Measurements from ENCODE around the gene SAXO1.
"Not testable (repeated sequence)": the region's sequence is repeated elsewhere in the genome, so short reads cannot be mapped to it uniquely, and the experiment has no call there.

Gene SAXO1

GRCh38 chr9:18997151-18997550 lies 35.9 kb downstream of the SAXO1 start:
- Mint-ChIP-seq H3K27ac (no peak overlapping the region), H3K36me3 (ENCODE audit: low read depth) (peaks cover 15% of the 10 kb centered on the region), H3K9me3 (peaks cover 29% of the 10 kb centered on the region), H3K4me3 (no peak overlapping the region), H3K27me3 (ENCODE audit: low read depth) (peaks cover 19% of the 10 kb centered on the region), H3K4me1 (peaks cover 13% of the 10 kb centered on the region)
- TF ChIP-seq, protein P1, sequence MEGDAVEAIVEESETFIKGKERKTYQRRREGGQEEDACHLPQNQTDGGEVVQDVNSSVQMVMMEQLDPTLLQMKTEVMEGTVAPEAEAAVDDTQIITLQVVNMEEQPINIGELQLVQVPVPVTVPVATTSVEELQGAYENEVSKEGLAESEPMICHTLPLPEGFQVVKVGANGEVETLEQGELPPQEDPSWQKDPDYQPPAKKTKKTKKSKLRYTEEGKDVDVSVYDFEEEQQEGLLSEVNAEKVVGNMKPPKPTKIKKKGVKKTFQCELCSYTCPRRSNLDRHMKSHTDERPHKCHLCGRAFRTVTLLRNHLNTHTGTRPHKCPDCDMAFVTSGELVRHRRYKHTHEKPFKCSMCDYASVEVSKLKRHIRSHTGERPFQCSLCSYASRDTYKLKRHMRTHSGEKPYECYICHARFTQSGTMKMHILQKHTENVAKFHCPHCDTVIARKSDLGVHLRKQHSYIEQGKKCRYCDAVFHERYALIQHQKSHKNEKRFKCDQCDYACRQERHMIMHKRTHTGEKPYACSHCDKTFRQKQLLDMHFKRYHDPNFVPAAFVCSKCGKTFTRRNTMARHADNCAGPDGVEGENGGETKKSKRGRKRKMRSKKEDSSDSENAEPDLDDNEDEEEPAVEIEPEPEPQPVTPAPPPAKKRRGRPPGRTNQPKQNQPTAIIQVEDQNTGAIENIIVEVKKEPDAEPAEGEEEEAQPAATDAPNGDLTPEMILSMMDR (IDR thresholded peaks at IDR 0.05; ENCODE audit: unreplicated experiment in 3 of 3) = no peak

DNA sequence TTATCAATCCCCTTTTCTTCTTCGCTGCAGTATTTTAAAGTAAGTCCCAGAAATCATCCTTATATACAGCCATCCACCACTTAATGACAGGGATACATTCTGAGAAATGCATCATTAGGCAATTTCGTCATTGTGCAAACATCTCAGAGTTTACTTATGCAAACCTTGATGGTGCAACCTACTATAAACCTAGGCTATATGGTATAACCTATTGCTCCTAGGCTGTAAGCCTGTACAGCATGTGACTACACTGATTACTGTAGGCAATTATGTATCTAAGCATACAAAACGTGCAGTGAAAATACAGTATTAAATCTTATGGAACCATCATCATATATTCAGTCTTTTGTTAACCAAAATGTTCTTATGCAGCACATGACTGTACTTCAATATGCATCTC lies 36.8 kb downstream of the SAXO1 start:
- H3K4me1 Mint-ChIP-seq = peaks cover 13% of the 10 kb centered on the region
- peaks cover 22% of the 10 kb centered on the region for H3K9me3 Mint-ChIP-seq
- H3K27ac Mint-ChIP-seq = no peak overlapping the region
- H3K36me3 Mint-ChIP-seq (ENCODE audit: low read depth) = peaks cover 10% of the 10 kb centered on the region
- H3K27me3 Mint-ChIP-seq (ENCODE audit: low read depth) = peaks cover 14% of the 10 kb centered on the region
- H3K4me3 Mint-ChIP-seq = no peak overlapping the region
- TF ChIP-seq, protein P1 (IDR thresholded peaks at IDR 0.05; ENCODE audit: unreplicated experiment in 3 of 3) = no peak

DNA sequence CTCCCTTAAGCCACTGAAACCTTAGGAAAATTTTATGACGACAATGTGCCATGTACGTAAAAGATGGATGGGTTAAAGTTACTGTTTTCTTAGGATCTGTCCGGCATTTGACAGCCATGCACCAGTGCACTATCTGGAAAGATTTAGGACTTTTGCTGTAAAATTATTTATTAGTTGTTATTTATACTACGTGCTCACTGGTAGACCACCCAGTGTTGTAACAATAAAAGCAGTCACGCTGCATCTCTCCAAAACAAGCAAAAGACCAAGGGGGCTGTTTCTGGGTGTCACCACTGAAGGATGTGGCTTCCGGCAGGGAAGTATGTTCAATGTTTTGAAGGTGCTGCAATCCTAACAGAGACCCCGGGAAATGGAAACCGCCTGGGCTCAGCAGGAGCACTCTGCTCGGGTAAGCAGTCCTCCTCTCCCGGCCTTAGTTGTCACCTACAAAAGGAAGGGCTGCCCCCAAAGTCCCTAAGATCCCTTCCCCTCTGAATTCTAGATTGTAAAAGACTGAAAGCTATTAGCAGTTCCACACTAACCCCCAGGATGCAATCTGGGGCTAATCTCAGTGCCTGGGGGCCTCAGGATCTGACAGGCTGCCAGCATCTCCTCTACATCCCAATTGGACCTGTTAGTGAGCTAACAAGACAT lies 38.6 kb downstream of the SAXO1 start:
- TF ChIP-seq, protein P1 (IDR thresholded peaks at IDR 0.05; ENCODE audit: unreplicated experiment in 3 of 3) = no peak
- Mint-ChIP-seq H3K27ac (peak overlapping the region; percentile 20 to 82 (median 68)), H3K36me3 (ENCODE audit: low read depth) (peaks cover 10% of the 10 kb centered on the region), H3K4me1 (peaks cover 13% of the 10 kb centered on the region), H3K4me3 (no peak overlapping the region), H3K9me3 (peaks cover 17% of the 10 kb centered on the region), H3K27me3 (ENCODE audit: low read depth) (peaks cover 14% of the 10 kb centered on the region)

DNA sequence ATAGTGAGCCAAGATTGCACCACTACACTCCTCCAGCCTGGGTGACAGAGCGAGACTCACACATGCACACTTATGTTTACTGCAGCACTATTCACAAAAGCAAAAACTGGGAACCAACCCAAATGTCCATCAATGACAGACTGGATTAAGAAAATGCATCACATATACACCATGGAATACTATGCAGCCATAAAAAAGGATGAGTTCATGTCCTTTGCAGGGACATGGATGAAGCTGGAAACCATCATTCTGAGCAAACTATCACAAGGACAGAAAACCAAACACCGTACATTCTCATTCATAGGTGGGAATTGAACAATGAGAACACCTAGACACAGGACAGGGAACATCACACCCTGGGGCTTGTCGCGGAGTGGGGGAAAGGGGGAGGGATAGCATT lies 41.8 kb downstream of the SAXO1 start:
- H3K9me3 Mint-ChIP-seq; H3K27ac Mint-ChIP-seq; H3K4me3 Mint-ChIP-seq; H3K36me3 Mint-ChIP-seq (ENCODE audit: low read depth): not testable (repeated sequence)
- H3K4me1 Mint-ChIP-seq = peaks cover 13% of the 10 kb centered on the region
- peaks cover 10% of the 10 kb centered on the region for H3K27me3 Mint-ChIP-seq (ENCODE audit: low read depth)

DNA sequence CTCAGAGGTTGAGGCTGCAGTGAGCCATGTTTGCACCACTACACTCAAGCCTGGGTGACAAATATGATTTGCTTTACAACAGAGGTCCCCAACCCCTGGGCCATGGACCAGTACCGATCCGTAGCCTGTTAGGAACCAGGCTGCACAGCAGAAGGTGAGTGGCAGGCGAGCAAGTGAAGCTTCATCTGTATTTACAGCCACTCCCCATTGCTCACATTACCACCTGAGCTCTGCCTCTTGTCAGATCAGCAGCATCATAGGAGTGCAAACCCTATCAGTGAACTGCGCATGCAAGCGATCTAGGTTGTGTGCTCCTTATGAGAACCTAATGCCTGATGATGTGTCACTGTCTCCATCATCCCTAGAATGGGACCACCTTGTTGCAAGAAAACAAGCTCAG lies 42.5 kb downstream of the SAXO1 start:
- H3K4me3 Mint-ChIP-seq = no peak overlapping the region
- no peaks in the 10 kb centered on the region for H3K9me3 Mint-ChIP-seq
- TF ChIP-seq, protein P1 (IDR thresholded peaks at IDR 0.05; ENCODE audit: unreplicated experiment in 3 of 3) = no peak
- no peaks in the 10 kb centered on the region for H3K36me3 Mint-ChIP-seq (ENCODE audit: low read depth)
- peaks cover 10% of the 10 kb centered on the region for H3K27me3 Mint-ChIP-seq (ENCODE audit: low read depth)
- H3K27ac Mint-ChIP-seq = no peak overlapping the region
- H3K4me1 Mint-ChIP-seq = peaks cover 20% of the 10 kb centered on the region

DNA sequence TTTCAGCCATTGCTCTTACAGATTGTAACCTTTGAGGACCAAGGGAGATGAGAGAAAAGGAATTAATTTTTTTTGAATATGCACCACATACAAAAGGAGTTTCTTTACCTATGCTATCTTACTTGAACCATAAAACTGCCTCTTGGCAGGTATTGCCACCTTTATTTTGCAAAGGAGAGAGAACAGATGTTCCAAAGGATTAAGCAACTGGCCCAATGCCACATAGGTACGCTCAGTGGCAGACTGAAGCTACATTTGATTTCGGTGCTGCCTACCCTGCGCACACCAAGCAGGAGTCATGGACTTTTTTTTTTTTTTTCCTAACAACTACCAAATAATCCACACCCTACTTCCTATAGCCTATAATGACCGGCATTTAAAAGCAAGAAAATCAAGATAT lies 43.1 kb downstream of the SAXO1 start:
- H3K4me1 Mint-ChIP-seq = peaks cover 16% of the 10 kb centered on the region
- TF ChIP-seq, protein P1 (IDR thresholded peaks at IDR 0.05; ENCODE audit: unreplicated experiment in 3 of 3) = no peak
- H3K27ac Mint-ChIP-seq = no peak overlapping the region
- peaks cover under 1% of the 10 kb centered on the region for H3K36me3 Mint-ChIP-seq (ENCODE audit: low read depth)
- H3K9me3 Mint-ChIP-seq = peaks cover 2% of the 10 kb centered on the region
- H3K4me3 Mint-ChIP-seq = no peak overlapping the region
- H3K27me3 Mint-ChIP-seq (ENCODE audit: low read depth) = peaks cover 10% of the 10 kb centered on the region
